ENCODE results near the gene RBP5. TPM values are rescaled to one million over a fixed set of nuclear protein-coding genes. Genes with fewer than 3 reads are reported as not detected.

RBP5 gene
- polyA plus RNA-seq, 2 of the 4 experiments (the other 2 are of a cell fraction), result 0.25 TPM; not detected in 1

- no peak for TF ChIP-seq TFCP2L1 (CRISPR knock-in tag; IDR thresholded peaks at IDR 0.05)
- TF ChIP-seq RCOR1 (IDR thresholded peaks at IDR 0.05; ENCODE audit: low read depth, low read length), result no peak
- TF ChIP-seq PHF8 (IDR thresholded peaks at IDR 0.05; ENCODE audit: borderline replicate concordance, low read depth), result no peak
- TF ChIP-seq BHLHE40 (IDR thresholded peaks at IDR 0.05; ENCODE audit: low read depth, low read length), result no peak
- TF ChIP-seq MAFK (IDR thresholded peaks at IDR 0.05; ENCODE audit: partially characterized antibody), result no peak
Measured at GRCh38 chr12:7127916-7128626, 618 bp downstream of the RBP5 start (continued).

- 69% methylated on average over 4 of the region's 4 CpGs for WGBS (ENCODE audit: missing lambda C conversion rate)
- ATAC-seq (no peak), DNase-seq (ENCODE audit: low read depth in 1 of 2, low spot score in 1 of 2) (no peak), FAIRE-seq (no peak)
- POLR2A ChIA-PET, result no interaction called here
- CTCF ChIA-PET, result interaction anchor here (0.8 to 5.8 kb wide), 11 partner anchors 12 to 65 kb away, joined by 3 to 35 read pairs (median 4); partner anchors contain the start of genes C1RL and C1S
- TF ChIP-seq NPAS2 (CRISPR knock-in tag; IDR thresholded peaks at IDR 0.05; ENCODE audit: borderline replicate concordance) (no peak), RCOR1 (IDR thresholded peaks at IDR 0.05; ENCODE audit: low read depth, low read length) (no peak), RAD21 (conservative IDR thresholded peaks at IDR 0.05 in 1 of 2, IDR thresholded peaks at IDR 0.05 in 1 of 2) (no peak), MAZ (IDR thresholded peaks at IDR 0.05; ENCODE audit: borderline replicate concordance, low read depth, low read length) (no peak), ZC3H11A (IDR thresholded peaks at IDR 0.05) (no peak), PBX3 (IDR thresholded peaks at IDR 0.05) (no peak), RNF2 (IDR thresholded peaks at IDR 0.05; ENCODE audit: borderline replicate concordance, low read depth) (no peak), FOSB (CRISPR knock-in tag; IDR thresholded peaks at IDR 0.05) (no peak), MYC (IDR thresholded peaks at IDR 0.05; ENCODE audit: borderline replicate concordance, low read length) (no peak), ESRRA (IDR thresholded peaks at IDR 0.05; ENCODE audit: borderline replicate concordance, low read length) (no peak)
- Histone ChIP-seq H3K4me1 (no peaks in the 10 kb centered on the region), H3K4me2 (no peak overlapping the region), H3K9me3 (no peaks in the 10 kb centered on the region), H3K4me3 (no peak overlapping the region), H3K27ac (no peak overlapping the region)
Measured at GRCh38 chr12:7125632-7126227, 3.0 kb downstream of the RBP5 start.

GRCh38 chr12:7123806-7124522, 4.7 kb downstream of the RBP5 start:
- FAIRE-seq (no peak), ATAC-seq (no peak), DNase-seq (ENCODE audit: low read depth in 1 of 2, low spot score in 1 of 2) (no peak)
- TF ChIP-seq TP53 (CRISPR knock-in tag; IDR thresholded peaks at IDR 0.05), result no peak
- no peak for TF ChIP-seq EP300 (IDR thresholded peaks at IDR 0.05)
- no peak for TF ChIP-seq RFX5 (IDR thresholded peaks at IDR 0.05)
- TF ChIP-seq CEBPB (IDR thresholded peaks at IDR 0.05), result no peak
- no peak for TF ChIP-seq HES2 (IDR thresholded peaks at IDR 0.05)
- TF ChIP-seq ZNF302 (CRISPR knock-in tag; IDR thresholded peaks at IDR 0.05), result no peak
- no peak for TF ChIP-seq CHD2 (IDR thresholded peaks at IDR 0.05; ENCODE audit: low read length, partially characterized antibody)
- TF ChIP-seq EHF (CRISPR knock-in tag; IDR thresholded peaks at IDR 0.05), result no peak
- TF ChIP-seq POLR2AphosphoS2 (conservative IDR thresholded peaks at IDR 0.05; ENCODE audit: low read length), result no peak
- TF ChIP-seq KDM1A (IDR thresholded peaks at IDR 0.05; ENCODE audit: low read depth), result no peak
- TF ChIP-seq TFCP2L1 (CRISPR knock-in tag; IDR thresholded peaks at IDR 0.05), result no peak
- no peak for TF ChIP-seq HOXB5 (CRISPR knock-in tag; IDR thresholded peaks at IDR 0.05)
- TF ChIP-seq ATOH8 (CRISPR knock-in tag; IDR thresholded peaks at IDR 0.05; ENCODE audit: low read depth), result no peak
- no peak overlapping the region for H3K4me2 ChIP-seq
- no peak overlapping the region for H3K4me3 ChIP-seq
- ChIA-PET POLR2A (no interaction called here), CTCF (interaction anchor here (1.3 to 5.8 kb wide), 8 partner anchors 11 to 64 kb away, joined by 3 to 35 read pairs (median 6); partner anchors contain the start of genes C1RL and C1S)
- H3K27ac ChIP-seq, result no peak overlapping the region
- no peaks in the 10 kb centered on the region for H3K9me3 ChIP-seq
- H3K4me1 ChIP-seq, result no peaks in the 10 kb centered on the region
- WGBS (ENCODE audit: missing lambda C conversion rate), result 87% methylated on average over 11 of the region's 11 CpGs

All from A549 (cell line).